ENCODE data around the gene UCK2.

UCK2 gene

GRCh38 chr1:165834881-165835280 lies 7.5 kb downstream of the UCK2 start:
- no peak for DNase-seq

GRCh38 chr1:165836664-165837482 lies 9.5 kb downstream of the UCK2 start:
- no peak for DNase-seq

GRCh38 chr1:165837838-165838364 lies 10.5 kb downstream of the UCK2 start:
- no peak for DNase-seq

GRCh38 chr1:165840423-165840822 lies 13.0 kb downstream of the UCK2 start:
- DNase-seq: no peak

- DNase-seq: no peak
Observed at GRCh38 chr1:165841582-165842017, 14.2 kb downstream of the UCK2 start.

- no peak for DNase-seq
Observed at GRCh38 chr1:165842023-165842670, 14.7 kb downstream of the UCK2 start.

GRCh38 chr1:165842671-165843129 lies 15.3 kb downstream of the UCK2 start:
- DNase-seq: no peak

- DNase-seq: no peak
Observed at GRCh38 chr1:165843304-165843703, 15.9 kb downstream of the UCK2 start.

- no peak for DNase-seq
Observed at GRCh38 chr1:165844114-165844798, 16.8 kb downstream of the UCK2 start.

GRCh38 chr1:165844933-165845332 lies 17.5 kb downstream of the UCK2 start:
- DNase-seq: no peak

GRCh38 chr1:165845569-165845968 lies 18.2 kb downstream of the UCK2 start:
- DNase-seq: no peak

GRCh38 chr1:165845992-165846748 lies 18.8 kb downstream of the UCK2 start:
- DNase-seq: no peak

- DNase-seq: no peak
Observed at GRCh38 chr1:165847486-165847885, 20.1 kb downstream of the UCK2 start.

- DNase-seq: no peak
Observed at GRCh38 chr1:165849353-165850133, 22.1 kb downstream of the UCK2 start.

GRCh38 chr1:165851034-165851658 lies 23.7 kb downstream of the UCK2 start:
- DNase-seq: no peak

GRCh38 chr1:165852871-165853270 lies 25.5 kb downstream of the UCK2 start:
- DNase-seq: no peak

- DNase-seq: no peak
Observed at GRCh38 chr1:165853528-165854075, 26.2 kb downstream of the UCK2 start.

GRCh38 chr1:165854101-165854845 lies 26.9 kb downstream of the UCK2 start:
- no peak for DNase-seq

- DNase-seq: no peak
Observed at GRCh38 chr1:165855010-165855838, 27.8 kb downstream of the UCK2 start.

Data from cortex of kidney (tissue), 1 donor.